ENCODE results near the gene RAB3IL1. TPM values are rescaled to one million over a fixed set of nuclear protein-coding genes. Genes with fewer than 3 reads are reported as not detected.

RAB3IL1 gene
- total RNA-seq (2022; extraction: Qiagen RNA extraction) = 18.8 to 23.1 TPM (median 20.6 TPM) in 5 replicates

DNA sequence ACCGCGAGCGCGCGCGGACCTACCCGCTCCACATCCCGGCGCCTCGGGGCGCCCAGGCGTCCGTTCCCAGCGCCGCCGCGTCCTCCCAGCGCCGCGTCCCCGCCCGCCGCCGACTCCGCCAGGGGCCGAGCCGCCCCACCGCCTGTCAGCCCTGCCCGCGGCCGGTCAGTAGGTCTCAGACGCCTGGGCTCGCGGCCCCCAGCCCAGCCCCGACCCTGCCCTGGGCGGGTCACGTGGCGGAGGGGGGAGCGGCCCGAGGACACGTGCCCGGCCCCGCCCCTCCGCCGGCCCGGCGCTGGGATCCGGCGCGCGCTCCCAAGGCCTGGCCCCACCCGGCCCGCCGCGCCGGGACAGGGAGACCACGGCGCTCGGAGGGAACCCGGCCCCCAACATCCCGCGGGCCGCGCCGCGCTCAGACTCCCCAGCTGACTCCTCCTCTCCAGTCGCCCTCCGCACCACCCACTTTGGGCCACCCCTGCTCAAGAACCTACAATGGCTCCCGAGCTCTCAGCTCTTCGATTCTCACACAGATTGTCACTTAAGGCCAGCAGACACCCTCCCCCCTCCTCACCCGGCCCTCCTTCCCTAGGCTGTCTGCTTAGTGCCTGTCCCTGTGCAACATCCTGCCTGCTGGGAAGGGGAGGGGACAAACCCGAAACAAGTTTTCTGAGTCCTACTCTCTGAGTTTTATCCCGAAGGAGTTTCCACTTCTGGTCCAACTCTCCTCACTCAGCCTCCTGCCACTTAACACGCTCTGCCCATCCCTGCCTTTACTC, at the start of gene RAB3IL1:
TSS of gene RAB3IL1 (minus strand) at position 233 of the 776 bp plus-strand sequence. CDS start at position 34, 199 bp downstream.

DNA sequence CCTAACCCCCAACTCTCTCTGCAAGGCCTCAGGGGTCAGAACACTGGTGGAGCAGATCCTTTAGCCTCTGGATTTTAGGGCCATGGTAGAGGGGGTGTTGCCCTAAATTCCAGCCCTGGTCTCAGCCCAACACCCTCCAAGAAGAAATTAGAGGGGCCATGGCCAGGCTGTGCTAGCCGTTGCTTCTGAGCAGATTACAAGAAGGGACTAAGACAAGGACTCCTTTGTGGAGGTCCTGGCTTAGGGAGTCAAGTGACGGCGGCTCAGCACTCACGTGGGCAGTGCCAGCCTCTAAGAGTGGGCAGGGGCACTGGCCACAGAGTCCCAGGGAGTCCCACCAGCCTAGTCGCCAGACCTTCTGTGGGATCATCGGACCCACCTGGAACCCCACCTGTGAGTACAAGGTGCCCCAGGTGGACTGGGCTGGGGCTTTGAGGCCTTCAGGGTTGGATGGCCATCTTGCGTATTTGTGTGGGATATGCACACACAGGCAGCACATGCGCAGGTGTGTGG, 32.7 kb upstream of the RAB3IL1 start, which contains the start of gene BEST1:
TSS of gene BEST1 (plus strand) at position 317 of the 513 bp plus-strand sequence. CDS start 1,456 bp downstream, outside the sequence.

GRCh38 chr11:61891331-61892084, 25.9 kb downstream of the RAB3IL1 start, which contains the start of gene FADS3:
Gene FADS3 (minus strand): TSS chr11:61891545. CDS start chr11:61891381, 164 bp downstream.

Other genes starting within 250 kb of the RAB3IL1 start
- gene DAGLA, start 237.2 kb downstream of the RAB3IL1 start, total RNA-seq (2022; extraction: Qiagen RNA extraction) = 5.7 to 6.8 TPM (median 6.6 TPM) in 5 replicates
- gene MYRF, start 164.9 kb downstream of the RAB3IL1 start, total RNA-seq (2022; extraction: Qiagen RNA extraction) = 15.3 to 19.7 TPM (median 18.3 TPM) in 5 replicates
- 209 to 240 TPM (median 219 TPM) in 5 replicates for gene TMEM258, start 125.0 kb downstream of the RAB3IL1 start, total RNA-seq (2022; extraction: Qiagen RNA extraction)
- gene FEN1, start 124.7 kb downstream of the RAB3IL1 start, total RNA-seq (2022; extraction: Qiagen RNA extraction) = 90.8 to 107 TPM (median 97.3 TPM) in 5 replicates
- gene FADS1, start 100.6 kb downstream of the RAB3IL1 start, total RNA-seq (2022; extraction: Qiagen RNA extraction) = 174 to 247 TPM (median 208 TPM) in 5 replicates
- 342 to 446 TPM (median 392 TPM) in 5 replicates for gene FADS2, start 89.3 kb downstream of the RAB3IL1 start, total RNA-seq (2022; extraction: Qiagen RNA extraction)
- 61.6 to 86.5 TPM (median 77.7 TPM) in 5 replicates for gene FADS3, start 26.0 kb downstream of the RAB3IL1 start, total RNA-seq (2022; extraction: Qiagen RNA extraction)
- gene BEST1, start 32.8 kb upstream of the RAB3IL1 start, total RNA-seq (2022; extraction: Qiagen RNA extraction) = 1.2 to 5.9 TPM (median 3.7 TPM) in 5 replicates
- 9,226 to 19,933 TPM (median 18,540 TPM) in 5 replicates for gene FTH1, start 50.1 kb upstream of the RAB3IL1 start, total RNA-seq (2022; extraction: Qiagen RNA extraction)
- 42.2 to 56.6 TPM (median 52.6 TPM) in 5 replicates for gene INCENP, start 206.4 kb upstream of the RAB3IL1 start, total RNA-seq (2022; extraction: Qiagen RNA extraction)